CD14-positive monocyte (primary cell): ENCODE data around the gene HSPBAP1. TPM values are rescaled to one million over a fixed set of nuclear protein-coding genes. Genes with fewer than 3 reads are reported as not detected.
A peak's percentile ranks its signal among the peaks of the same experiment; 100 is the strongest.

Experiments used
- DNase-seq, 3 donors: peaks; one replicate each; pipeline ENCODE4 v3.0.0-alpha.2; 2011 to 2022
- H2AFZ ChIP-seq: 2 replicates; pipeline ENCODE4 v1.6.0; 2012; ENCODE audit warnings: mild to moderate bottlenecking, low read depth, low read length, inconsistent platforms; ENCODE audit not compliant: insufficient read depth, poor library complexity, severe bottlenecking
- H3K27ac ChIP-seq, 2 donors: 1 replicate in 1 of 2; 2 replicates in 1 of 2; pipeline ENCODE4 v1.5.1; 2012 to 2013; ENCODE audit warnings: low read length in 2 of 2, control low read depth in 1 of 2, inconsistent platforms in 1 of 2, low read depth in 1 of 2, mild to moderate bottlenecking in 1 of 2
- H3K27me3 ChIP-seq, 2 donors: one replicate each; pipeline versions ENCODE4 v1.6.0 to v1.6.1; 2011 to 2013; ENCODE audit warnings: low read length in 2 of 2; ENCODE audit not compliant: control insufficient read depth in 2 of 2, insufficient read depth in 2 of 2
- H3K36me3 ChIP-seq, 2 donors: replicated peaks in 1 of 2; 1 replicate in 1 of 2; 2 replicates in 1 of 2; pipeline versions ENCODE4 v1.5.1 to v1.6.1; 2012 to 2013; ENCODE audit warnings: low read length in 2 of 2, control low read depth in 1 of 2, inconsistent platforms in 1 of 2, mild to moderate bottlenecking in 1 of 2; ENCODE audit not compliant: insufficient read depth in 2 of 2, control insufficient read depth in 1 of 2
- H3K4me1 ChIP-seq, 2 donors: 1 replicate in 1 of 2; 2 replicates in 1 of 2; pipeline versions ENCODE4 v1.5.1 to v1.6.1; 2012 to 2013; ENCODE audit warnings: low read length in 2 of 2, control low read depth in 1 of 2, inconsistent platforms in 1 of 2, mild to moderate bottlenecking in 1 of 2, moderate library complexity in 1 of 2; ENCODE audit not compliant: insufficient read depth in 2 of 2, control insufficient read depth in 1 of 2
- H3K4me2 ChIP-seq: replicated peaks from 2 replicates; pipeline ENCODE3; 2012; ENCODE audit warnings: low read length, moderate library complexity, mild to moderate bottlenecking; ENCODE audit not compliant: poor library complexity, severe bottlenecking; ENCODE audit errors: extremely low read depth
- H3K4me3 ChIP-seq, 3 experiments: fragments of 200-600 bp in 1 of 3; sonication (generic) in 1 of 3; replicated peaks in 1 of 3; 1 replicate in 2 of 3; 2 replicates in 1 of 3; pipeline ENCODE4 v1.5.1; 2011 to 2013; ENCODE audit warnings: low read length in 3 of 3, mild to moderate bottlenecking in 3 of 3, control low read depth in 2 of 3, low read depth in 2 of 3, inconsistent platforms in 1 of 3, moderate library complexity in 1 of 3
- H3K79me2 ChIP-seq: 2 replicates; pipeline ENCODE4 v1.6.0; 2012; ENCODE audit warnings: mild to moderate bottlenecking, control low read depth, inconsistent platforms, low read length, moderate library complexity; ENCODE audit not compliant: insufficient read depth
- H3K9ac ChIP-seq: 2 replicates; pipeline ENCODE4 v1.6.0; 2017; ENCODE audit warnings: low read length, mild to moderate bottlenecking; ENCODE audit not compliant: insufficient read depth, poor library complexity, severe bottlenecking
- H3K9me3 ChIP-seq, 2 donors: replicated peaks in 1 of 2; 1 replicate in 1 of 2; 2 replicates in 1 of 2; pipeline versions ENCODE4 v1.5.1 to v1.6.1; 2012 to 2013; ENCODE audit warnings: low read length in 2 of 2, control low read depth in 1 of 2; ENCODE audit not compliant: control insufficient read depth in 1 of 2, insufficient read depth in 1 of 2
- H4K20me1 ChIP-seq: 2 replicates; pipeline ENCODE4 v1.6.0; 2012; ENCODE audit warnings: mild to moderate bottlenecking, low read length, control low read depth, moderate library complexity; ENCODE audit not compliant: insufficient read depth
- H3K27ac Mint-ChIP-seq, 7 donors: one replicate each; pipeline ENCODE4 v1.8.0; 2020; ENCODE audit warnings: mild to moderate bottlenecking in 7 of 7, mixed read lengths in 7 of 7, moderate library complexity in 6 of 7, inconsistent platforms in 2 of 7
- H3K27me3 Mint-ChIP-seq, 3 donors: one replicate each; pipeline ENCODE4 v1.8.0; 2021 to 2022; ENCODE audit warnings: low read depth in 3 of 3, mild to moderate bottlenecking in 3 of 3, mixed read lengths in 3 of 3, moderate library complexity in 3 of 3, inconsistent platforms in 1 of 3
- H3K36me3 Mint-ChIP-seq, 2 donors: one replicate each; pipeline ENCODE4 v1.8.0; 2020; ENCODE audit warnings: mixed read lengths in 2 of 2, inconsistent platforms in 1 of 2, mild to moderate bottlenecking in 1 of 2
- H3K4me1 Mint-ChIP-seq: one replicate; pipeline ENCODE4 v1.8.0; 2020; ENCODE audit warnings: mild to moderate bottlenecking, mixed read lengths
- H3K4me3 Mint-ChIP-seq, 2 donors: one replicate each; pipeline ENCODE4 v1.8.0; 2020; ENCODE audit warnings: mild to moderate bottlenecking in 2 of 2, mixed read lengths in 2 of 2, moderate library complexity in 1 of 2
- H3K9me3 Mint-ChIP-seq, 7 donors: one replicate each; pipeline ENCODE4 v1.8.0; 2020 to 2022; ENCODE audit warnings: mixed read lengths in 7 of 7, mild to moderate bottlenecking in 6 of 7, moderate library complexity in 6 of 7, inconsistent platforms in 2 of 7
- CTCF ChIP-seq: fragments of 200-600 bp; IDR thresholded peaks from one replicate; pipeline ENCODE4 v1.8.0; 2022; ENCODE audit warnings: antibody characterized with exemption, mild to moderate bottlenecking
- WGBS: methylation state at CpG from one replicate; pipeline ENCODE4 v1.1.5; 2013; ENCODE audit warnings: missing lambda C conversion rate; ENCODE audit not compliant: insufficient coverage; 5-methylcytosine and 5-hydroxymethylcytosine counted together
- intact Hi-C, 2 donors: fragments of 100-400 bp; cut with micrococcal nuclease; formaldehyde crosslinking; loops; one replicate each; pipeline versions ENCODE4 v1.15.0 to v1.15.1; 2023
- polyA plus RNA-seq, 3 donors: library from polyadenylated mRNA; depleted of rRNA in 1 of 3; unstranded in 2 of 3; stranded (reverse) in 1 of 3; fragments of 300-500 nt in 2 of 3; fragments of >200 nt in 1 of 3; fragmentation: Illumina TruSeq in 2 of 3; gene quantifications; 1 replicate in 2 of 3; 2 replicates in 1 of 3; pipeline ENCODE4 v1.2.3, GENCODE V29; 2012 to 2021

Gene HSPBAP1
- polyA plus RNA-seq, 3 donors = 11.7 to 48.2 (median 11.9) TPM

- intact Hi-C loops = no loop called here
- peaks cover 0 to 7% (median 4%) of the 10 kb centered on the region in 7 donors for H3K9me3 Mint-ChIP-seq
These were observed 66.3 kb downstream of the HSPBAP1 start for GRCh38 chr3:122727294-122727693.

GRCh38 chr3:122725106-122725505 lies 68.5 kb downstream of the HSPBAP1 start:
- Histone ChIP-seq H3K4me1 (peaks cover 0 to 6% of the 10 kb centered on the region in 2 donors), H3K79me2 (no peaks in the 10 kb centered on the region), H3K27ac (no peak overlapping the region), H2AFZ (no peak overlapping the region), H3K4me3 (no peak overlapping the region), H3K9ac (no peak overlapping the region), H3K9me3 (peaks cover 0 to 3% of the 10 kb centered on the region in 2 donors), H3K36me3 (peaks cover 16 to 68% of the 10 kb centered on the region in 2 donors), H4K20me1 (peaks cover 10% of the 10 kb centered on the region), H3K27me3 (no peaks in the 10 kb centered on the region), H3K4me2 (no peak overlapping the region)
- Mint-ChIP-seq H3K4me3 (no peak overlapping the region), H3K4me1 (peaks cover 9% of the 10 kb centered on the region), H3K27ac (peak overlapping the region in 1 of 7 donors; percentile 64), H3K36me3 (peaks cover 52 to 74% of the 10 kb centered on the region in 2 donors), H3K9me3 (peaks cover 0 to 7% (median 3%) of the 10 kb centered on the region in 7 donors), H3K27me3 (no peaks in the 10 kb centered on the region)
- no peak for DNase-seq
- WGBS = 97% methylated on average over 12 of the region's 20 CpGs
- intact Hi-C loops = no loop called here
- TF ChIP-seq CTCF = no peak

More at GRCh38 chr3:122727294-122727693, 66.3 kb downstream of the HSPBAP1 start:
- Histone ChIP-seq H3K9ac (no peak overlapping the region), H2AFZ (no peak overlapping the region), H4K20me1 (peaks cover 26% of the 10 kb centered on the region), H3K4me3 (no peak overlapping the region), H3K4me1 (no peaks in the 10 kb centered on the region), H3K36me3 (peaks cover 16 to 56% of the 10 kb centered on the region in 2 donors), H3K27ac (peak overlapping the region in 1 of 2 donors; percentile 30), H3K27me3 (no peaks in the 10 kb centered on the region), H3K79me2 (no peaks in the 10 kb centered on the region), H3K4me2 (no peak overlapping the region), H3K9me3 (peaks cover 0 to 3% of the 10 kb centered on the region in 2 donors)
- no peak for TF ChIP-seq CTCF
- 100% methylated on average over 1 of the region's 3 CpGs for WGBS
- H3K4me1 Mint-ChIP-seq = peaks cover 2% of the 10 kb centered on the region
- DNase-seq = peak in 2 of 3 donors; percentile 2 to 5
- peaks cover 46 to 76% of the 10 kb centered on the region in 2 donors for H3K36me3 Mint-ChIP-seq
- peak overlapping the region in 1 of 7 donors; percentile 32 for H3K27ac Mint-ChIP-seq
- no peaks in the 10 kb centered on the region for H3K27me3 Mint-ChIP-seq
- no peak overlapping the region for H3K4me3 Mint-ChIP-seq
